Epithelial cell of proximal tubule (primary cell): ENCODE results near the gene PSKH1. TPM values are rescaled to one million over a fixed set of nuclear protein-coding genes. Genes with fewer than 3 reads are reported as not detected.

Experiments
- DNase-seq: peaks from one replicate; pipeline ENCODE4 v3.0.0-alpha.2; 2011; ENCODE audit warnings: low read depth
- H3K4me3 ChIP-seq: 2 replicates; pipeline ENCODE4 v1.5.1; 2011; ENCODE audit warnings: low read depth, mild to moderate bottlenecking, low read length
- CTCF ChIP-seq: conservative IDR thresholded peaks from 2 replicates; pipeline ENCODE4 v1.5.1; 2012; ENCODE audit warnings: low read depth, mild to moderate bottlenecking, low read length
- total RNA-seq: library from RNA; depleted of rRNA; stranded (reverse); fragments of >200 nt; gene quantifications from 2 replicates; pipeline ENCODE4 v1.2.3, GENCODE V29; 2015

PSKH1 gene
- total RNA-seq, 1 donor from 2014 or later = 6.7 TPM

- H3K4me3 ChIP-seq = peak within 1 kb of the TSS; percentile 99
- TF ChIP-seq CTCF = no peak
- no peak for DNase-seq
Measured at GRCh38 chr16:67847064-67847861, 45.8 kb upstream of the PSKH1 start, which contains the start of gene CENPT. CENPT (minus strand) TSS chr16:67847693; CDS start chr16:67833859, 13,834 bp downstream.

DNA sequence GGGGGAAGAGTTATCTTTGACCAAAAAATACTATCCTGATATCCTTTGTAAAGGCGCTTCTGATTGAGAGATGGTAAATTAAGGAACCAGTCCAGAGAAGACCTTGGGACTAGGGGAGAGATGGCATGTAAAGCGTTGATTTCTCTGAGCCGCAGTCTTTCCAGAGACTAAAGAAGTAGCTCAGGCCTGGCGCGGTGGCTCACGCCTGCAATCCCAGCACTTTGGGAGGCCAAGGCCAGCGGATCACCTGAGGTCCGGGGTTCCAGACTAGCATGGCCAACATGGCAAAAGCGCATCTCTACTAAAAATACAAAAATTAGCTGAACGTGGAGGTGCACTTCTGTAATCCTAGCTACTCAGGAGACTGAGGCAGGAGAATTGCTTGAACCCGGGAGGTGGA, 44.9 kb upstream of the PSKH1 start:
- no peak for TF ChIP-seq CTCF
- DNase-seq = no peak
- H3K4me3 ChIP-seq = peak overlapping the region; percentile 99

- no peak overlapping the region for H3K4me3 ChIP-seq
- no peak for DNase-seq
- no peak for TF ChIP-seq CTCF
Measured at GRCh38 chr16:67853670-67854069, 39.4 kb upstream of the PSKH1 start.

- no peak for TF ChIP-seq CTCF
- no peak overlapping the region for H3K4me3 ChIP-seq
- no peak for DNase-seq
Measured at GRCh38 chr16:67855789-67856188, 37.3 kb upstream of the PSKH1 start.

GRCh38 chr16:67856927-67857546, 36.0 kb upstream of the PSKH1 start:
- DNase-seq = no peak
- no peak for TF ChIP-seq CTCF

GRCh38 chr16:67857547-67858233, 35.4 kb upstream of the PSKH1 start:
- TF ChIP-seq CTCF = no peak
- peak; percentile 90 for DNase-seq
- no peak overlapping the region for H3K4me3 ChIP-seq

More at GRCh38 chr16:67856927-67857546, 36.0 kb upstream of the PSKH1 start:
- H3K4me3 ChIP-seq = no peak overlapping the region
